IMR-90 (cell line): Measurements from ENCODE around the gene RELN. TPM values are rescaled to one million over a fixed set of nuclear protein-coding genes. Genes with fewer than 3 reads are reported as not detected.

Experiments used
- ATAC-seq: fragments of 200-7000 bp; cut with Tn5 transposase; 2 replicates; pipeline ENCODE4 v1.9.1; 2020; ENCODE audit warnings: low read depth, mild to moderate bottlenecking, moderate library complexity
- BruUV-seq: library from RNA; stranded (reverse); fragments of 400-500 nt; replicated peaks from 2 replicates; lab custom pipeline; 2021; lab: Mats Ljungman, UMichigan
- CTCF ChIA-PET: fragments of 300-600 bp; formaldehyde crosslinking; extraction: SDS; loops from one replicate; lab custom pipeline; 2021; ENCODE audit warnings: antibody characterized with exemption; lab: Yijun Ruan, JAX
- POLR2A ChIA-PET: fragments of 300-600 bp; sonication (Branson Sonifier 250); formaldehyde crosslinking; loops from one replicate; lab custom pipeline; 2022; ENCODE audit warnings: antibody characterized with exemption; ENCODE audit not compliant: unreplicated experiment; lab: Charles Lee
- DNase-seq: peaks from one replicate; pipeline ENCODE4 v3.0.0; 2013
- H2AFZ ChIP-seq: replicated peaks from 2 replicates; pipeline ENCODE3; 2013; ENCODE audit warnings: low read length, mild to moderate bottlenecking; ENCODE audit not compliant: poor library complexity
- H2AK5ac ChIP-seq: 2 replicates; pipeline ENCODE4 v1.6.1; 2013; ENCODE audit warnings: low read depth, low read length, inconsistent platforms
- H2AK9ac ChIP-seq: replicated peaks from 2 replicates; pipeline ENCODE3; 2013; ENCODE audit warnings: mild to moderate bottlenecking, low read depth, low read length, moderate library complexity; ENCODE audit not compliant: poor library complexity
- H2BK120ac ChIP-seq: 2 replicates; pipeline ENCODE4 v1.6.1; 2013; ENCODE audit warnings: low read depth, low read length, inconsistent platforms
- H2BK15ac ChIP-seq: 3 replicates; pipeline ENCODE4 v1.6.1; 2013; ENCODE audit warnings: low read depth, low read length, inconsistent platforms
- H2BK20ac ChIP-seq: 2 replicates; pipeline ENCODE4 v1.6.1; 2013; ENCODE audit warnings: low read depth, mild to moderate bottlenecking, inconsistent platforms, low read length, moderate library complexity
- H2BK5ac ChIP-seq: 2 replicates; pipeline ENCODE4 v1.6.1; 2013; ENCODE audit warnings: mild to moderate bottlenecking, low read depth, low read length, inconsistent platforms; ENCODE audit not compliant: poor library complexity, severe bottlenecking
- H3K14ac ChIP-seq: replicated peaks from 2 replicates; pipeline ENCODE4 v1.6.1; 2013; ENCODE audit warnings: low read depth, low read length, inconsistent platforms
- H3K18ac ChIP-seq: 2 replicates; pipeline ENCODE4 v1.6.1; 2013; ENCODE audit warnings: low read depth, low read length, control low read depth
- H3K23ac ChIP-seq: 2 replicates; pipeline ENCODE4 v1.6.1; 2013; ENCODE audit warnings: low read depth, low read length, inconsistent platforms
- H3K27ac ChIP-seq: 2 replicates; pipeline ENCODE4 v1.5.1; 2013; ENCODE audit warnings: mild to moderate bottlenecking, control low read depth, low read length; ENCODE audit not compliant: insufficient read depth
- H3K27me3 ChIP-seq: 2 replicates; pipeline ENCODE4 v1.6.1; 2013; ENCODE audit warnings: low read length; ENCODE audit not compliant: control insufficient read depth, insufficient read depth
- H3K36me3 ChIP-seq: 2 replicates; pipeline ENCODE4 v1.6.1; 2013; ENCODE audit warnings: low read length, mixed read lengths; ENCODE audit not compliant: control insufficient read depth, insufficient read depth
- H3K4ac ChIP-seq: 2 replicates; pipeline ENCODE4 v1.6.1; 2013; ENCODE audit warnings: low read depth, low read length, inconsistent platforms
- H3K4me1 ChIP-seq: 2 replicates; pipeline ENCODE4 v1.6.1; 2013; ENCODE audit warnings: low read length, mixed read lengths; ENCODE audit not compliant: control insufficient read depth, insufficient read depth
- H3K4me2 ChIP-seq: 2 replicates; pipeline ENCODE4 v1.6.1; 2013; ENCODE audit warnings: low read depth, mild to moderate bottlenecking, control low read depth, low read length, moderate library complexity
- H3K4me3 ChIP-seq: 2 replicates; pipeline ENCODE4 v1.5.1; 2013; ENCODE audit warnings: low read depth, mild to moderate bottlenecking, control low read depth, low read length, moderate library complexity; ENCODE audit not compliant: insufficient read depth
- H3K56ac ChIP-seq: 2 replicates; pipeline ENCODE4 v1.6.1; 2013; ENCODE audit warnings: low read length, inconsistent platforms; ENCODE audit not compliant: insufficient read depth; ENCODE audit errors: extremely low read depth
- H3K79me1 ChIP-seq, 2 experiments: 2 replicates each; pipeline ENCODE4 v1.6.1; 2013; ENCODE audit warnings: low read length in 2 of 2, inconsistent platforms in 1 of 2, low read depth in 1 of 2
- H3K9ac ChIP-seq: 2 replicates; pipeline ENCODE4 v1.6.1; 2013; ENCODE audit warnings: low read depth, low read length, control low read depth
- H3K9me1 ChIP-seq: 2 replicates; pipeline ENCODE4 v1.6.1; 2013; ENCODE audit warnings: low read length, inconsistent platforms; ENCODE audit not compliant: insufficient read depth
- H3K9me3 ChIP-seq: 2 replicates; pipeline ENCODE4 v1.6.1; 2013; ENCODE audit warnings: low read length; ENCODE audit not compliant: control insufficient read depth, insufficient read depth
- H4K20me1 ChIP-seq: 2 replicates; pipeline ENCODE4 v1.6.1; 2013; ENCODE audit warnings: low read length, inconsistent platforms; ENCODE audit not compliant: insufficient read depth
- H4K5ac ChIP-seq: 2 replicates; pipeline ENCODE4 v1.6.1; 2013; ENCODE audit warnings: mild to moderate bottlenecking, low read depth, low read length, control low read depth
- H4K8ac ChIP-seq, 2 experiments: 2 replicates each; pipeline ENCODE4 v1.6.1; 2013; ENCODE audit warnings: low read depth in 2 of 2, low read length in 2 of 2, control low read depth in 1 of 2, inconsistent platforms in 1 of 2
- H4K91ac ChIP-seq: 2 replicates; pipeline ENCODE4 v1.6.1; 2013; ENCODE audit warnings: low read depth, low read length, inconsistent platforms; ENCODE audit not compliant: insufficient read depth
- FOS ChIP-seq: fragments of 150-350 bp; IDR thresholded peaks from 2 replicates; pipeline ENCODE4 v1.6.1; 2016; ENCODE audit warnings: low read depth, low read length
- WGBS, 2 experiments: methylation state at CpG; one replicate each; pipeline versions ENCODE4 v1.1.5 to v1.1.7; 2013; ENCODE audit warnings: missing lambda C conversion rate in 2 of 2; ENCODE audit not compliant: insufficient read length in 1 of 2; ENCODE audit errors: extremely low coverage in 2 of 2; 5-methylcytosine and 5-hydroxymethylcytosine counted together
- dilution Hi-C: fragments of 300-500 bp; cut with HindIII; formaldehyde crosslinking; loops from one replicate; pipeline ENCODE4 v1.14.3; 2018; ENCODE audit warnings: low sequenced_read_pairs; ENCODE audit not compliant: unreplicated experiment
- in situ Hi-C: fragments of 300-500 bp; cut with MboI; formaldehyde crosslinking; loops from 3 replicates; pipeline ENCODE4 v1.14.3; 2019; ENCODE audit warnings: low sequenced_read_pairs, inconsistent platforms, mixed read lengths
- intact Hi-C: fragments of 100-400 bp; cut with micrococcal nuclease; formaldehyde crosslinking; loops from 2 replicates; pipeline ENCODE4 v1.10.0; 2022
- polyA plus RNA-seq, 3 experiments: library from polyadenylated mRNA; depleted of rRNA; stranded (reverse); fragments of >200 nt; gene quantifications; 2 replicates each; pipeline ENCODE4 v1.2.3, GENCODE V29; 2012; ENCODE audit warnings: low replicate concordance in 1 of 3
- total RNA-seq: library from RNA; depleted of rRNA; stranded (reverse); fragments of >200 nt; gene quantifications from 2 replicates; pipeline ENCODE4 v1.2.3, GENCODE V29; 2012

RELN gene
- total and polyA plus RNA-seq, 2 of the 4 experiments (the other 2 are of a cell fraction): 14.7 to 23.7 TPM

GRCh38 chr7:103922407-103922806 lies 67.1 kb downstream of the RELN start:
- POLR2A ChIA-PET: no interaction called here
- dilution Hi-C loops (no loop called here), intact Hi-C loops (no loop called here), in situ Hi-C loops (no loop called here)
- Histone ChIP-seq H3K27me3 (no peaks in the 10 kb centered on the region), H3K56ac (no peak overlapping the region), H3K14ac (no peak overlapping the region), H3K4ac (no peak overlapping the region), H2AK9ac (no peak overlapping the region), H3K4me2 (no peak overlapping the region), H3K4me3 (no peak overlapping the region), H4K8ac (no peak overlapping the region), H3K27ac (no peak overlapping the region), H2BK15ac (no peak overlapping the region), H3K9ac (no peak overlapping the region), H4K91ac (no peak overlapping the region), H3K9me3 (no peaks in the 10 kb centered on the region), H3K79me1 (no peaks in the 10 kb centered on the region), H4K5ac (no peak overlapping the region), H2BK20ac (no peak overlapping the region), H4K20me1 (no peaks in the 10 kb centered on the region), H2AFZ (no peak overlapping the region), H2BK5ac (no peak overlapping the region), H3K9me1 (no peaks in the 10 kb centered on the region), H3K18ac (no peak overlapping the region), H3K23ac (no peak overlapping the region), H2BK120ac (no peak overlapping the region), H3K36me3 (no peaks in the 10 kb centered on the region), H2AK5ac (no peak overlapping the region), H3K4me1 (no peaks in the 10 kb centered on the region; the same call in 1 of the 2 replicates)
- no peak for DNase-seq
- no peak for TF ChIP-seq FOS
- ATAC-seq: no peak
- WGBS, 2 experiments: no CpG with 5 or more reads among the region's 2 CpGs
- CTCF ChIA-PET: interaction anchor here (0.6 kb wide), 1 partner anchor 28 kb away, joined by 3 read pairs; no protein-coding TSS in a partner anchor
- no TSS peak for BruUV-seq
